PC-9 (cell line): ENCODE results near the gene SAMD5.

Source experiments
- EZH2 ChIP-seq: fragments of 200-600 bp; sonication (generic); IDR thresholded peaks from 2 replicates; pipeline ENCODE4 v1.8.0; 2017; ENCODE audit warnings: antibody characterized with exemption, low read depth
- TF ChIP-seq, protein P1 (sequence below): fragments of 200-600 bp; sonication (generic); conservative IDR thresholded peaks from 2 replicates; pipeline ENCODE4 v1.6.1; 2017; ENCODE audit warnings: mixed run types, antibody characterized with exemption, mild to moderate bottlenecking, moderate library complexity

DNA sequence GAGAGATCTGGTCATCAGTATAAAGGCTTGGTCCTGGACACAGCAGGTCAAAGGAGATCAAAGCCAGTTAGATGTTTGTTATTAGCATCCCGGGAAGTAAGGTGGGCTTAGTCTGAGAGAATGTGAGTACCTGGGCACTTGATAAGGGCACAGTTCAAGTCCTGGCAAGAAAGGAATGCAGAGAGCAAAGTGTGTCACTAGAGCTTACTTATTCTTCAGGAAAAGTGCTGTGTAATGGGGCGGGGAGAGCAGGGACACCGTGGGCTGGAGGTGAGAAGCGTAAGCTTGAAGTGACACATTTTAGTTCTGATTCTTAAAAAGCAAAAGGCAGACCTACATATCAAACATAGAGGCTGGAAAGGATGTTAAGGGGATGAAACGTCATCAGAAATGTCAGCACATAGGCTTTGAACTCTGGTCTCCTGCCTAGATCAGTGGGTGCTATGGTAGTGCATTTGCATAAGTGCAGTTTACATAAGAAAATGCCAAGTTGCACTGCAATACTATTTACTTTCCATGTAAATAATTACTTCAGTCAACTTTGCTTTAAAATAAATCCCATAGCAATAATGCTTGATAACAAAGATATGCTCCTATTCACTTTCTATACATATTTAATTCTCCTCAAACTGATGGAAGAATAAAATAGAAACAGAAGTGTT lies 2.6 kb downstream of the SAMD5 start:
- TF ChIP-seq, protein P1, sequence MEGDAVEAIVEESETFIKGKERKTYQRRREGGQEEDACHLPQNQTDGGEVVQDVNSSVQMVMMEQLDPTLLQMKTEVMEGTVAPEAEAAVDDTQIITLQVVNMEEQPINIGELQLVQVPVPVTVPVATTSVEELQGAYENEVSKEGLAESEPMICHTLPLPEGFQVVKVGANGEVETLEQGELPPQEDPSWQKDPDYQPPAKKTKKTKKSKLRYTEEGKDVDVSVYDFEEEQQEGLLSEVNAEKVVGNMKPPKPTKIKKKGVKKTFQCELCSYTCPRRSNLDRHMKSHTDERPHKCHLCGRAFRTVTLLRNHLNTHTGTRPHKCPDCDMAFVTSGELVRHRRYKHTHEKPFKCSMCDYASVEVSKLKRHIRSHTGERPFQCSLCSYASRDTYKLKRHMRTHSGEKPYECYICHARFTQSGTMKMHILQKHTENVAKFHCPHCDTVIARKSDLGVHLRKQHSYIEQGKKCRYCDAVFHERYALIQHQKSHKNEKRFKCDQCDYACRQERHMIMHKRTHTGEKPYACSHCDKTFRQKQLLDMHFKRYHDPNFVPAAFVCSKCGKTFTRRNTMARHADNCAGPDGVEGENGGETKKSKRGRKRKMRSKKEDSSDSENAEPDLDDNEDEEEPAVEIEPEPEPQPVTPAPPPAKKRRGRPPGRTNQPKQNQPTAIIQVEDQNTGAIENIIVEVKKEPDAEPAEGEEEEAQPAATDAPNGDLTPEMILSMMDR = no peak
- no peak for TF ChIP-seq EZH2
